RWPE2 (cell line): Measurements from ENCODE around the gene FFAR3.

Experiments used
- ATAC-seq: fragments of 200-7000 bp; cut with Tn5 transposase; 3 replicates; pipeline ENCODE4 v1.9.1; 2021; ENCODE audit warnings: low read depth
- DNase-seq: peaks from one replicate; pipeline ENCODE4 v3.0.0-alpha.2; 2020; ENCODE audit warnings: low spot score
- H3K27ac ChIP-seq: fragments of 450-650 bp; 2 replicates; pipeline ENCODE4 v1.5.1; 2017; ENCODE audit warnings: mild to moderate bottlenecking; ENCODE audit not compliant: poor library complexity, severe bottlenecking
- H3K27me3 ChIP-seq: fragments of 250-450 bp; sonication (Bioruptor Pico); 2 replicates; pipeline ENCODE4 v1.5.1; 2021; ENCODE audit warnings: mild to moderate bottlenecking, moderate library complexity; ENCODE audit not compliant: insufficient read depth, poor library complexity, severe bottlenecking
- H3K36me3 ChIP-seq: fragments of 250-450 bp; sonication (Bioruptor Pico); 2 replicates; pipeline ENCODE4 v1.5.1; 2020; ENCODE audit warnings: low read depth, mild to moderate bottlenecking, moderate library complexity
- H3K4me1 ChIP-seq: fragments of 250-450 bp; sonication (Bioruptor Pico); 2 replicates; pipeline ENCODE4 v1.5.1; 2021; ENCODE audit warnings: mild to moderate bottlenecking, moderate library complexity; ENCODE audit not compliant: insufficient read depth, poor library complexity, severe bottlenecking
- H3K4me3 ChIP-seq: fragments of 250-450 bp; sonication (Bioruptor Pico); 2 replicates; pipeline ENCODE4 v1.5.1; 2021; ENCODE audit warnings: mild to moderate bottlenecking, moderate library complexity; ENCODE audit not compliant: severe bottlenecking
- H3K9me3 ChIP-seq: fragments of 250-450 bp; sonication (Bioruptor Pico); 2 replicates; pipeline ENCODE4 v1.5.1; 2021; ENCODE audit warnings: mild to moderate bottlenecking, moderate library complexity; ENCODE audit not compliant: severe bottlenecking
- CTCF ChIP-seq: fragments of 450-650 bp; IDR thresholded peaks from one replicate; pipeline ENCODE4 v1.5.1; 2017; ENCODE audit warnings: mild to moderate bottlenecking, moderate library complexity; ENCODE audit not compliant: poor library complexity, severe bottlenecking

Gene FFAR3

GRCh38 chr19:35346193-35347052 is 11.8 kb upstream of the FFAR3 start:
- peaks cover 21% of the 10 kb centered on the region for H3K27me3 ChIP-seq
- DNase-seq: no peak
- no peaks in the 10 kb centered on the region for H3K36me3 ChIP-seq
- no peaks in the 10 kb centered on the region for H3K4me1 ChIP-seq
- H3K9me3 ChIP-seq: no peaks in the 10 kb centered on the region
- no peak overlapping the region for H3K4me3 ChIP-seq
- TF ChIP-seq CTCF: no peak
- ATAC-seq: no peak
- no peak overlapping the region for H3K27ac ChIP-seq

GRCh38 chr19:35347171-35347929 is 10.9 kb upstream of the FFAR3 start, which contains the start of gene FFAR1:
TSS of gene FFAR1 (plus strand) at chr19:35347902. CDS start at chr19:35351552, 3,650 bp downstream.
- DNase-seq (no peak), ATAC-seq (no peak)
- H3K36me3 ChIP-seq: no peaks in the 10 kb centered on the region
- peaks cover 21% of the 10 kb centered on the region for H3K27me3 ChIP-seq
- H3K4me1 ChIP-seq: no peaks in the 10 kb centered on the region
- no peaks in the 10 kb centered on the region for H3K9me3 ChIP-seq
- H3K27ac ChIP-seq: no peak within 1 kb of the TSS
- no peak within 1 kb of the TSS for H3K4me3 ChIP-seq
- no peak for TF ChIP-seq CTCF

- Histone ChIP-seq H3K36me3 (no peaks in the 10 kb centered on the region), H3K4me1 (no peaks in the 10 kb centered on the region), H3K9me3 (no peaks in the 10 kb centered on the region), H3K27me3 (peaks cover 21% of the 10 kb centered on the region), H3K4me3 (no peak overlapping the region), H3K27ac (no peak overlapping the region)
- DNase-seq: no peak
- TF ChIP-seq CTCF: no peak
- no peak for ATAC-seq
Measured at GRCh38 chr19:35347930-35348298, 10.3 kb upstream of the FFAR3 start.

GRCh38 chr19:35348911-35349611 is 9.2 kb upstream of the FFAR3 start:
- no peak overlapping the region for H3K4me3 ChIP-seq
- ATAC-seq: no peak

More at GRCh38 chr19:35348911-35349611, 9.2 kb upstream of the FFAR3 start:
- TF ChIP-seq CTCF: no peak
- no peak for DNase-seq
- H3K9me3 ChIP-seq: no peaks in the 10 kb centered on the region
- no peaks in the 10 kb centered on the region for H3K4me1 ChIP-seq
- H3K36me3 ChIP-seq: no peaks in the 10 kb centered on the region
- peaks cover 21% of the 10 kb centered on the region for H3K27me3 ChIP-seq
- H3K27ac ChIP-seq: no peak overlapping the region
